ENCODE measurements around the gene ESRP2.

DNA sequence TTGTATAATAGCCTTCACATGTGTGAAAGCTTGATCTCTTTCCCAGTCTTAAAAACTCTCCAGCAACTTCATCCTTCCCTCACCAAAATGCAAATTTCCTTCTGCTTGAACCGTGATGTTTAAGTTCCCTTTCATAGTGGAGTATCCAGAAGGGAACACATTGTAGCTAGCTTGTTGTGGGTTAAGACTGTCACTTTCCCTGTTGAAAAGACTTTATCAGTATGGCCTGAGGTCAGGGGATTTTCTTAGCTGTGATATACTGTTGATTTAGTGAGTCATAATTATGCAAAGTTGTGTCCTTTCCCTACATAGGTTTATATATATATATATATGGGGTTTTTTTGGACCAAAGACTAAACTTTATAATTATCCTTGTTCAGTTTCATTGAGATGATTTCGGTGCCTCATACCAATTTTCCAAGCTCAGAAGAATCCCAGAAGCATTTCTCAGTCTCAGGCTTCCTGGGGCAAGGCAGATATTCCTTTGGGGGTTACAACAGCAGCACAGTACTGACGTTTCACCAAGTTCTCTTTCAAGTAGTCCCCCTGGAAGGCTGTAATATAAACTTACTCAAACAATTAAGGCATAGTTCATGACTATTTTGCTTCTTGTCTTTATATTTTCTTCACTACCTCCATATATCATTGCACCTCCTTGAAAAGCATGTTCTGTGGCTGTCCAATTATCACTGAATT is 35.7 kb downstream of the ESRP2 start:
- TF ChIP-seq, protein P1, sequence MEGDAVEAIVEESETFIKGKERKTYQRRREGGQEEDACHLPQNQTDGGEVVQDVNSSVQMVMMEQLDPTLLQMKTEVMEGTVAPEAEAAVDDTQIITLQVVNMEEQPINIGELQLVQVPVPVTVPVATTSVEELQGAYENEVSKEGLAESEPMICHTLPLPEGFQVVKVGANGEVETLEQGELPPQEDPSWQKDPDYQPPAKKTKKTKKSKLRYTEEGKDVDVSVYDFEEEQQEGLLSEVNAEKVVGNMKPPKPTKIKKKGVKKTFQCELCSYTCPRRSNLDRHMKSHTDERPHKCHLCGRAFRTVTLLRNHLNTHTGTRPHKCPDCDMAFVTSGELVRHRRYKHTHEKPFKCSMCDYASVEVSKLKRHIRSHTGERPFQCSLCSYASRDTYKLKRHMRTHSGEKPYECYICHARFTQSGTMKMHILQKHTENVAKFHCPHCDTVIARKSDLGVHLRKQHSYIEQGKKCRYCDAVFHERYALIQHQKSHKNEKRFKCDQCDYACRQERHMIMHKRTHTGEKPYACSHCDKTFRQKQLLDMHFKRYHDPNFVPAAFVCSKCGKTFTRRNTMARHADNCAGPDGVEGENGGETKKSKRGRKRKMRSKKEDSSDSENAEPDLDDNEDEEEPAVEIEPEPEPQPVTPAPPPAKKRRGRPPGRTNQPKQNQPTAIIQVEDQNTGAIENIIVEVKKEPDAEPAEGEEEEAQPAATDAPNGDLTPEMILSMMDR (IDR thresholded peaks at IDR 0.05; ENCODE audit: low read depth, low read length): no peak
- TF ChIP-seq, protein P2, sequence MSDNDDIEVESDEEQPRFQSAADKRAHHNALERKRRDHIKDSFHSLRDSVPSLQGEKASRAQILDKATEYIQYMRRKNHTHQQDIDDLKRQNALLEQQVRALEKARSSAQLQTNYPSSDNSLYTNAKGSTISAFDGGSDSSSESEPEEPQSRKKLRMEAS (IDR thresholded peaks at IDR 0.05; ENCODE audit: low read depth, low read length): no peak
- TF ChIP-seq MYC (IDR thresholded peaks at IDR 0.05; ENCODE audit: low read depth, low read length) (no peak), POLR2A (IDR thresholded peaks at IDR 0.05; ENCODE audit: extremely low read depth, insufficient read length) (no peak)

Data from NB4 (cell line).